GM12891 (cell line): ENCODE data around the gene LRP1B.

Source experiments
- POLR2A ChIP-seq: IDR thresholded peaks from 2 replicates; pipeline ENCODE4 v1.6.1; 2011; ENCODE audit warnings: low read depth, low read length, control low read depth
- POLR2AphosphoS5 ChIP-seq: IDR thresholded peaks from 2 replicates; pipeline ENCODE4 v1.6.1; 2011; ENCODE audit warnings: low read depth, low read length, control low read depth
- TAF1 ChIP-seq: IDR thresholded peaks from 2 replicates; pipeline ENCODE4 v1.6.1; 2011; ENCODE audit warnings: low read depth, low read length, control low read depth

GRCh38 chr2:141317986-141318385 is 812.8 kb downstream of the LRP1B start:
- TF ChIP-seq POLR2A = no peak
- TF ChIP-seq POLR2AphosphoS5 = no peak
- TF ChIP-seq TAF1 = no peak
